ENCODE results near the gene DLG2.

DNA sequence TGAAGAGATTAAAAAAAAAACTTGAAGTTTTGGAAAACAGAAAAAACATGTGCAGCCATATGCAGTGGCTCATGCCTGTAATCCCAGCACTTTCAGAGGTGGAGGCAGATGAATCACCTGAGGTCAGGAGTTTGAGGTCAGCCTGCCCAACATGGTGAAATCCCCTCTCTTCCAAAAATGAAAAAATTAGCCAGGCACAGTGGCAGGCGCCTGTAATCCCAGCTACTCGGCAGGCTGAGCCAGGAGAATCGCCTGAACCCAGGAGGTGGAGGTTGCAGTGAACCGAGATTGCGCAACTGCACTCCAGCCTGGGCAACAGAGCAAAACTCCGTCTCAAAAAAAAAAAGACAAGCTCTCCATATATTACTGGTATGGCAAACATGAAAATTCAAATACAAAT lies 7.6 kb downstream of the DLG2 start:
- TF ChIP-seq, protein P1, sequence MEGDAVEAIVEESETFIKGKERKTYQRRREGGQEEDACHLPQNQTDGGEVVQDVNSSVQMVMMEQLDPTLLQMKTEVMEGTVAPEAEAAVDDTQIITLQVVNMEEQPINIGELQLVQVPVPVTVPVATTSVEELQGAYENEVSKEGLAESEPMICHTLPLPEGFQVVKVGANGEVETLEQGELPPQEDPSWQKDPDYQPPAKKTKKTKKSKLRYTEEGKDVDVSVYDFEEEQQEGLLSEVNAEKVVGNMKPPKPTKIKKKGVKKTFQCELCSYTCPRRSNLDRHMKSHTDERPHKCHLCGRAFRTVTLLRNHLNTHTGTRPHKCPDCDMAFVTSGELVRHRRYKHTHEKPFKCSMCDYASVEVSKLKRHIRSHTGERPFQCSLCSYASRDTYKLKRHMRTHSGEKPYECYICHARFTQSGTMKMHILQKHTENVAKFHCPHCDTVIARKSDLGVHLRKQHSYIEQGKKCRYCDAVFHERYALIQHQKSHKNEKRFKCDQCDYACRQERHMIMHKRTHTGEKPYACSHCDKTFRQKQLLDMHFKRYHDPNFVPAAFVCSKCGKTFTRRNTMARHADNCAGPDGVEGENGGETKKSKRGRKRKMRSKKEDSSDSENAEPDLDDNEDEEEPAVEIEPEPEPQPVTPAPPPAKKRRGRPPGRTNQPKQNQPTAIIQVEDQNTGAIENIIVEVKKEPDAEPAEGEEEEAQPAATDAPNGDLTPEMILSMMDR (IDR thresholded peaks at IDR 0.05; ENCODE audit: low read depth, low read length, missing input control) = no peak
- TF ChIP-seq TAF1 (conservative IDR thresholded peaks at IDR 0.05) (no peak), GABPA (IDR thresholded peaks at IDR 0.05 in 1 of 2, conservative IDR thresholded peaks at IDR 0.05 in 1 of 2) (peak in 1 of 2 donors; percentile 7)
- TF ChIP-seq, protein P2, sequence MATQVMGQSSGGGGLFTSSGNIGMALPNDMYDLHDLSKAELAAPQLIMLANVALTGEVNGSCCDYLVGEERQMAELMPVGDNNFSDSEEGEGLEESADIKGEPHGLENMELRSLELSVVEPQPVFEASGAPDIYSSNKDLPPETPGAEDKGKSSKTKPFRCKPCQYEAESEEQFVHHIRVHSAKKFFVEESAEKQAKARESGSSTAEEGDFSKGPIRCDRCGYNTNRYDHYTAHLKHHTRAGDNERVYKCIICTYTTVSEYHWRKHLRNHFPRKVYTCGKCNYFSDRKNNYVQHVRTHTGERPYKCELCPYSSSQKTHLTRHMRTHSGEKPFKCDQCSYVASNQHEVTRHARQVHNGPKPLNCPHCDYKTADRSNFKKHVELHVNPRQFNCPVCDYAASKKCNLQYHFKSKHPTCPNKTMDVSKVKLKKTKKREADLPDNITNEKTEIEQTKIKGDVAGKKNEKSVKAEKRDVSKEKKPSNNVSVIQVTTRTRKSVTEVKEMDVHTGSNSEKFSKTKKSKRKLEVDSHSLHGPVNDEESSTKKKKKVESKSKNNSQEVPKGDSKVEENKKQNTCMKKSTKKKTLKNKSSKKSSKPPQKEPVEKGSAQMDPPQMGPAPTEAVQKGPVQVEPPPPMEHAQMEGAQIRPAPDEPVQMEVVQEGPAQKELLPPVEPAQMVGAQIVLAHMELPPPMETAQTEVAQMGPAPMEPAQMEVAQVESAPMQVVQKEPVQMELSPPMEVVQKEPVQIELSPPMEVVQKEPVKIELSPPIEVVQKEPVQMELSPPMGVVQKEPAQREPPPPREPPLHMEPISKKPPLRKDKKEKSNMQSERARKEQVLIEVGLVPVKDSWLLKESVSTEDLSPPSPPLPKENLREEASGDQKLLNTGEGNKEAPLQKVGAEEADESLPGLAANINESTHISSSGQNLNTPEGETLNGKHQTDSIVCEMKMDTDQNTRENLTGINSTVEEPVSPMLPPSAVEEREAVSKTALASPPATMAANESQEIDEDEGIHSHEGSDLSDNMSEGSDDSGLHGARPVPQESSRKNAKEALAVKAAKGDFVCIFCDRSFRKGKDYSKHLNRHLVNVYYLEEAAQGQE (IDR thresholded peaks at IDR 0.05) = no peak
